SU-DHL-6 (cell line): ENCODE measurements around the gene BBX.

ENCODE experiments used
- H2AFZ ChIP-seq: fragments of 200-600 bp; sonication (generic); 2 replicates; pipeline ENCODE4 v1.6.1; 2014; ENCODE audit warnings: low read depth, mild to moderate bottlenecking, moderate library complexity, mixed read lengths, antibody characterized with exemption, low read length; ENCODE audit not compliant: severe bottlenecking
- H3F3A ChIP-seq: fragments of 200-600 bp; shearing (Covaris generic); 2 replicates; pipeline ENCODE4 v1.6.0; 2016; ENCODE audit warnings: antibody characterized with exemption, mild to moderate bottlenecking; ENCODE audit not compliant: insufficient read depth
- H3K27ac ChIP-seq: fragments of 200-600 bp; sonication (generic); 2 replicates; pipeline ENCODE4 v1.5.1; 2016; ENCODE audit warnings: low read depth, mild to moderate bottlenecking, low read length, moderate library complexity, mixed read lengths
- H3K27me3 ChIP-seq: fragments of 200-600 bp; sonication (generic), shearing (Covaris generic); 2 replicates; pipeline ENCODE4 v1.6.0; 2014; ENCODE audit warnings: mild to moderate bottlenecking, low read length
- H3K36me3 ChIP-seq: fragments of 200-600 bp; sonication (generic); 2 replicates; pipeline ENCODE4 v1.6.1; 2014; ENCODE audit warnings: mild to moderate bottlenecking, low read length, mixed read lengths
- H3K4me2 ChIP-seq: fragments of 300-600, 200-600 bp; shearing (Covaris generic), sonication (generic); 2 replicates; pipeline ENCODE4 v1.6.0; 2014; ENCODE audit warnings: low read length, low read depth, mild to moderate bottlenecking; ENCODE audit not compliant: poor library complexity, severe bottlenecking
- H3K4me3 ChIP-seq: fragments of 200-600 bp; sonication (generic); 2 replicates; pipeline ENCODE4 v1.5.1; 2014; ENCODE audit warnings: antibody characterized with exemption, low read length, mild to moderate bottlenecking, mixed read lengths; ENCODE audit not compliant: insufficient read depth, poor library complexity, severe bottlenecking
- H3K79me2 ChIP-seq: fragments of 200-600 bp; sonication (generic); 2 replicates; pipeline ENCODE4 v1.6.1; 2014; ENCODE audit warnings: mild to moderate bottlenecking, low read length, moderate library complexity; ENCODE audit not compliant: insufficient read depth
- H3K9ac ChIP-seq: fragments of 200-600 bp; sonication (generic); 2 replicates; pipeline ENCODE4 v1.7.0; 2014; ENCODE audit warnings: mild to moderate bottlenecking, low read length
- H3K9me2 ChIP-seq: fragments of 200-600 bp; sonication (generic); replicated peaks from 2 replicates; pipeline ENCODE4 v1.6.1; 2014; ENCODE audit warnings: low read length; ENCODE audit not compliant: insufficient read depth
- H3K9me3 ChIP-seq: fragments of 200-600 bp; sonication (generic); 2 replicates; pipeline ENCODE4 v1.6.1; 2014; ENCODE audit warnings: low read length, mixed read lengths; ENCODE audit not compliant: insufficient read depth
- H4K20me1 ChIP-seq: fragments of 200-600 bp; sonication (generic); 2 replicates; pipeline ENCODE4 v1.6.1; 2014; ENCODE audit warnings: low read depth, mild to moderate bottlenecking, antibody characterized with exemption, low read length, moderate library complexity, mixed read lengths
- CTCF ChIP-seq: fragments of 200-600 bp; sonication (generic); IDR thresholded peaks from one replicate; pipeline ENCODE4 v1.5.1; 2017; ENCODE audit warnings: antibody characterized with exemption, mild to moderate bottlenecking, low read length, moderate library complexity; ENCODE audit not compliant: insufficient read depth, poor library complexity, severe bottlenecking
- EZH2phosphoT487 ChIP-seq: fragments of 200-600 bp; sonication (generic), shearing (Covaris generic); conservative IDR thresholded peaks from 2 replicates; pipeline ENCODE4 v1.6.1; 2018; ENCODE audit warnings: mild to moderate bottlenecking, antibody characterized with exemption, low read length, moderate library complexity, mixed read lengths

BBX gene

GRCh38 chr3:107826727-107827126 lies 304.0 kb downstream of the BBX start:
- H3K27ac ChIP-seq: no peak overlapping the region
- H3K36me3 ChIP-seq: no peaks in the 10 kb centered on the region
- H3K9me2 ChIP-seq: no peaks in the 10 kb centered on the region
- no peak overlapping the region for H3K4me2 ChIP-seq
- TF ChIP-seq CTCF (no peak), EZH2phosphoT487 (no peak)
- no peak overlapping the region for H2AFZ ChIP-seq
- no peaks in the 10 kb centered on the region for H3F3A ChIP-seq
- H3K27me3 ChIP-seq: no peaks in the 10 kb centered on the region
- no peak overlapping the region for H3K9ac ChIP-seq
- no peaks in the 10 kb centered on the region for H4K20me1 ChIP-seq
- H3K79me2 ChIP-seq: no peaks in the 10 kb centered on the region
- no peak overlapping the region for H3K4me3 ChIP-seq
- H3K9me3 ChIP-seq: no peaks in the 10 kb centered on the region

GRCh38 chr3:107829185-107829584 lies 306.4 kb downstream of the BBX start:
- Histone ChIP-seq H3F3A (no peaks in the 10 kb centered on the region), H3K9me2 (no peaks in the 10 kb centered on the region), H2AFZ (no peak overlapping the region)

GRCh38 chr3:107831590-107831989 lies 308.8 kb downstream of the BBX start:
- no peaks in the 10 kb centered on the region for H4K20me1 ChIP-seq
- H3F3A ChIP-seq: no peaks in the 10 kb centered on the region
- H3K27ac ChIP-seq: no peak overlapping the region
- H3K4me3 ChIP-seq: no peak overlapping the region
- H2AFZ ChIP-seq: no peak overlapping the region
- no peaks in the 10 kb centered on the region for H3K36me3 ChIP-seq
- no peak overlapping the region for H3K9ac ChIP-seq
- H3K79me2 ChIP-seq: no peaks in the 10 kb centered on the region
- H3K4me2 ChIP-seq: no peak overlapping the region
- no peaks in the 10 kb centered on the region for H3K9me3 ChIP-seq
- H3K9me2 ChIP-seq: no peaks in the 10 kb centered on the region
- TF ChIP-seq CTCF: no peak
- TF ChIP-seq EZH2phosphoT487: no peak
- H3K27me3 ChIP-seq: no peaks in the 10 kb centered on the region

More at GRCh38 chr3:107829185-107829584, 306.4 kb downstream of the BBX start:
- Histone ChIP-seq H3K4me2 (no peak overlapping the region), H3K79me2 (no peaks in the 10 kb centered on the region), H3K9ac (no peak overlapping the region), H4K20me1 (no peaks in the 10 kb centered on the region), H3K36me3 (no peaks in the 10 kb centered on the region), H3K27me3 (no peaks in the 10 kb centered on the region), H3K27ac (no peak overlapping the region), H3K4me3 (no peak overlapping the region), H3K9me3 (no peaks in the 10 kb centered on the region)
- TF ChIP-seq CTCF: no peak
- no peak for TF ChIP-seq EZH2phosphoT487
